Stimulated activated CD4-positive, alpha-beta T cell treated with anti-CD3 and anti-CD28 coated beads, Interleukin-12 subunit alpha, Interleukin-12 subunit beta, amount 100 ng/mL, for 48 hours (primary cell): ENCODE results near the gene TBCD.
"Not testable (repeated sequence)": the region's sequence is repeated elsewhere in the genome, so short reads cannot be mapped to it uniquely, and the experiment has no call there.

Experiments used
- DNase-seq, 3 donors: peaks; one replicate each; pipeline ENCODE4 v3.0.0-alpha.2; 2020; ENCODE audit warnings: low read depth in 2 of 3, low spot score in 1 of 3

Gene TBCD

DNA sequence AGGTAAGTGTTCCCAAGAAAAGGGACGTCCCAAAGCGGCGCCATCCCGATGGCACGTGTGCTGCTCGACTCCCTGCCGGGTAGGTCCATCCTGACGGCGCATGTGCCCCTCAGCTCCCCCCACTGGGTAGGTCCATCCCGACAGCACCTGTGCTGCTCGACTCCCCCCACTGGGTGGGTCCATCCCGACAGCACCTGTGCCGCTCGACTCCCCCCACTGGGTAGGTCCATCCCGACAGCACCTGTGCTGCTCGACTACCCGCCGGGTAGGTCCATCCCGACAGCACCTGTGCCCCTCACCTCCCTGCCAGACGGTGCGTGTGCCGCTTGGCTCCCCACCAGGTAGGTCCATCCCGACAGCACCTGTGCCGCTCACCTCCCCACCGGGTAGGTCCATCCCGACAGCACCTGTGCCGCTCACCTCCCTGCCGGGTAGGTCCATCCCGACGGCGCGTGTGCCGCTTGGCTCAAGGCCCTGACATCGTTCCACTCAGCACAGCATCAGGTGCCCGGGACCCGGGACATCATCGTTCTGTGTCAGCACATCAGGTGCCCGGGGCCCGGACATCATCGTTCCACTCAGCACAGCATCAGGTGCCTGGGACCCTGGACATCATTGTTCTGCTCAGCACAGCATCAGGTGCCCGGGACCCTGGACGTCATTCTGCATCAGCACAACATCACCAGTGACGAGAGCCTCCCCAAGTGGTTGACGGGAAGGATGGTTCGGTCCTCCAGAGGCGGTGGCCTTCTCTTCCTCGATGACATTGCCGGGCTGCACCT is 22.2 kb upstream of the TBCD start:
- no peak for DNase-seq

DNA sequence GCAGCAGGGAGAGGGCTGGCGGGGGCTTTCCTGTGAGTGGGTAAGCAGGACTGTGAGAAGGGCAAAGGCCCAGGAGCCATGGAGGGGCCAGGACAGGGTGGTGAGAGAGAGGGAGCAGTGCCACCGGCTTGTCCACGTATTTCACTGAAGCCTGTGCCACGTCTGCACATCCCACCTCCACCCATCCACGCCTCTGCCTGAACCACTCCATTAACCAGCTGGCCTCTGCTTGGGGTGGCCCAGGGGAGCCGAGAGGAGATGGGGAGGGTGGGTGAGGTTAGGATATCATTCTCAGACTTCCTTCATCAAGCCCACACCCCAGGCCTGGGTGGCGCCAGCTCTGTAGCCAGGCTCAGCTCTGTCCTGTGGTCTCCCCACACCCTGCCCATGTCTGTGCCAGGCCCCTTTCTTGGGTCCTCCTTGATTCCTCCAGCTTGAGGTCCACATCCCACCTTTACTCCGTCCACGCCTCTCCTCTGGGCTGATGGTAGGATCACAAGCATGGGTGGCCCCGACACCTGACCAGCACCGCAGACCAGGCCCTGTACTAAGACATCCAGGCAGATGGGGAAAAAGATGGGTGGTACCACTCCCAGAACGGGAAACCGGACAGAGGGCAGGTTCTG is 19.6 kb upstream of the TBCD start:
- no peak for DNase-seq

DNA sequence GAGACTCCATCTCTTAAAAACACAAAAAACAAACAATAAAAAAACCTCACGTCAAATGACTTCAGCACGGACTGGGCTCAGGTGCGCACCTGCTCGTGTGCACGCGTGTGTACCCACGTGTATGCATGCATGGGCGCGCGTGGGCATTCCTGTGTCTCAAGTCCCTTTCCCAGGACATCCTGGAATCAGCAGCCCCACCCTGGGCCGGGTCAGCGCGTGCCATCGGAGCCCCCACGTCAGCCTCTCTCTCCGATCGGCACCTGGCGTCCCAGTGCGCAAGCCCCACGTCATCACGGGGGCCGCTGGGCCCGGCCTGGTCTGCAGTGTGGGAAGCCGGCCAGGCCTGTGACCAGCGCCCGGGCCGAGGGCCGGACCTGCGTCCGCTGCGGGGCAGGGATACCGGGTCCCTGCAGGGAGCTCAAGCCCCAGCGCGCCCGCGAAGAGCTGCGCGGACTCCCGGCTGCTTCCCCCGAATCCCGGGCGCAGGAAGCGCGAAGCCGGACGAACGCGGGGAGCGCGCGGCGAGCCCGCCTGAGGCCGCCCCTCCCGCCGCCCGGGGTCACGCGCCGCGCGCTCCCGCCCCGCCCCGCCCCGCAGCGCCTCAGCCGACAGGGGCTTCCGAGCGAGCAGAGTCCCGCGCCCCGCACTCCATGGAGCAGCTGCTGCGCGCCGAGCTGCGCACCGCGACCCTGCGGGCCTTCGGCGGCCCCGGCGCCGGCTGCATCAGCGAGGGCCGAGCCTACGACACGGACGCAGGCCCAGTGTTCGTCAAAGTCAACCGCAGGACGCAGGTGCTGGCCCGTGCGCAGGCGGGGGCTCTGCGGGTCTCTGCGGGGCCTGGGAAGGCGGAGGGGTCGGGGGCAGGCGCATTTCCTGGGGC is 16.6 kb upstream of the TBCD start, which contains the start of gene FN3K:
TSS of gene FN3K (plus strand) at position 629 of the 880 bp plus-strand sequence. CDS start at position 651, 22 bp downstream.
- no peak for DNase-seq

DNA sequence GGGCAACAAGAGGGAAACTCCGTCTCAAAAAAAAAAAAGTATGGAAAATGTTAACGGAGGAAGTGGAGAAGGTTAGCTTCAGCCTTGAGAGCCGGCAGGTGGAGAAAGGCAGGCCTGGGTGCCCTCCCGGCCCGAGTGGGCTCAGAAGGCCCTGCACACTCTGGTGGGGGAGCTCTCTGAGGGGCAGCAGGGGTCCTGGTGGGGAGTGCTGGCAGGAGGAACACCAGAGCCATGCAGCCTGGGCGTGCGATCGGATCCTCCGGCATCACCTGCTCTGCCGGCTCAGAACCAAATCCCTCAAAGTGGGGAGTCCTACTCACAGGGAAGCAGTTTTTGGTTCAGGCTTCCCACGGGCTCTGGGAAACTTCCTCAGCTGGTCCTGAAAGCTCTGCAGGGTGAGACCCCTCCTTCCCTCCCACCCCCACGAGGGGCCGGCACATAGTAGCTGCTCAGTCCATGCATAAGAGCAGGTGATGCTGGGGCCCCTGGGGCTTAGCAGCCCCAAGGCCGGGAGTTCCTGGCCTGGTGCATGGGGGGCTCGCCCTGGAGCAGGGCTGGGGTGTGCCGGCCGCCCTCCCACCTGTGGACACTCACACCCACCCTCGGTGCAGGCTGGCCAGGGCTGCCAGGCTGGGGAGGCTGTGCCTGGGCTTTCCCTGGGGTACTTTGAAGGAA is 15.2 kb upstream of the TBCD start:
- DNase-seq: no peak

DNA sequence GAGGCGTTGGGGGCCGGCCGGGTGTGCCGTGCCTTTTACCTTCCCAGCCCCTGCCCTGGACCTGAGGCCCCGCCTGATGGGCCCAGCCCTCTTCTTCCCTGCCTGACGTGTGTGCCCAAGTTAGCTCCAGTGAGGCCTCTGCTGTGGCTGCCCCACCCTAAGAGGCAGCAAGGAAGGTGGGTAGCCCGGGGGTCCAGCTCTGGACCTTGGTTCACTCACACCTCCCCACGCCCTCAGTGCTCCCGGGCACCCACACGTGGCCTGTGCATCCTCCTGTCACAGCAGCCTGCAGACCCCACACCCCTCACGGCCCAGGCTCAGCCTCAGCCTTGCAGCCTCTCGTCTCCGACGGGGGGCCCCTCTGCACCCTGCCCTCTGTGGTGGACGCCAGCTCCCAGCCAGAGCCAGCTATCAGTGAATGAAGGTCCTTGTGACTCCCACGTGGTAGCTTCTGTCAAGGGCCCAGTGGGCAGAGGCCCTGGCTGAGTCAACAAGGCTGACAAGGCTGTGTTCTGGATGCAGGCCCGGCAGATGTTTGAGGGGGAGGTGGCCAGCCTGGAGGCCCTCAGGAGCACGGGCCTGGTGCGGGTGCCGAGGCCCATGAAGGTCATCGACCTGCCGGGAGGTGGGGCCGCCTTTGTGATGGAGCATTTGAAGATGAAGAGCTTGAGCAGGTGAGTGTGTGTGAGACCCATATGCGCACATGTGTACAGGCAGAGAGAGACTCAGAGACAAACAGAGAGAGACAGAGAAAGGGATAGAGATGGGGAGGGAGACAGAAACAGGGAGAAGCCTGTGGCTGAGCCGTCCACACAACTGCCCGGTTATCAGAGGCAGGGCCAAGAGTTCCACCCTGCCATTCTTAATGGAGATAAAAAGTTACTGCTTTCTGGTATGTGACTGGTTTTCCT is 13.6 kb upstream of the TBCD start:
- DNase-seq: no peak

DNA sequence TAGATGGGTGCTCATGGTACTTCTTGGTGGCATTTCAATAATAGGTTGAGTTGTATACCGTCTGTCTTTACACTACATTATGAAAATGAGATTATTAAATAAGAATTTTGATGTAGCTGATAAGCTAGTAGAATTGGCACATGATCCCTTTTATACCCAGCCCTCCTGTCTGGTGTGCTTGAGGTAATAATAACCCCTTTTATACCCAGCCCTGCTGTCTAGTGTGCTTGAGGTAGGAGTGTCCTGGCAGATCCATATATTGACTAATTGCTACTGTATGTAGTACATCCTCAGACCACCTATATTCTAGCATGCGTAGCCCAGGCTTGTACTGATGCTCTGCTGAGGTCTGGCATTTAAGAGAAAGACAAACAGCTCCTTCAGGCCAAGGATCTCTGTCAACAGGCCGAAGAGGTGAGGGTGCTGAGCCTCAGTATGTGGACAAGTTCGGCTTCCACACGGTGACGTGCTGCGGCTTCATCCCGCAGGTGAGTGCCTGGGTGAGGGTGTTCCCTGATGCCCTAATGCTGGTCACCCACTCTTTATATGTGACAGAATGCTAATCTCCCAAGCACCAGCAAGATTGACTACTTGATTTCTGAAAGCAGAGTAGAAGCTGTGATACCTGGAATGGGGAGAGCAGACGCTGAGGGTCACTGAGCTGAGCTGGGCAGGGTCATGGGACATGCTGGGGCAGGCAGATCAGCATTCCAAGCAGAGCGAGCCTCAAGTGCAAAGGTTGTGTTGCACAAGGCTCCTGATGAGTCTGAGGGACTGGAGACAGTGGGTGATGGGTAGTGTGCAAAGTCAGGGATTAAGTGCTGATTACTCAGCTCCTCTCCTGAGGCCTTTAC is 10.7 kb upstream of the TBCD start:
- DNase-seq: no peak

DNA sequence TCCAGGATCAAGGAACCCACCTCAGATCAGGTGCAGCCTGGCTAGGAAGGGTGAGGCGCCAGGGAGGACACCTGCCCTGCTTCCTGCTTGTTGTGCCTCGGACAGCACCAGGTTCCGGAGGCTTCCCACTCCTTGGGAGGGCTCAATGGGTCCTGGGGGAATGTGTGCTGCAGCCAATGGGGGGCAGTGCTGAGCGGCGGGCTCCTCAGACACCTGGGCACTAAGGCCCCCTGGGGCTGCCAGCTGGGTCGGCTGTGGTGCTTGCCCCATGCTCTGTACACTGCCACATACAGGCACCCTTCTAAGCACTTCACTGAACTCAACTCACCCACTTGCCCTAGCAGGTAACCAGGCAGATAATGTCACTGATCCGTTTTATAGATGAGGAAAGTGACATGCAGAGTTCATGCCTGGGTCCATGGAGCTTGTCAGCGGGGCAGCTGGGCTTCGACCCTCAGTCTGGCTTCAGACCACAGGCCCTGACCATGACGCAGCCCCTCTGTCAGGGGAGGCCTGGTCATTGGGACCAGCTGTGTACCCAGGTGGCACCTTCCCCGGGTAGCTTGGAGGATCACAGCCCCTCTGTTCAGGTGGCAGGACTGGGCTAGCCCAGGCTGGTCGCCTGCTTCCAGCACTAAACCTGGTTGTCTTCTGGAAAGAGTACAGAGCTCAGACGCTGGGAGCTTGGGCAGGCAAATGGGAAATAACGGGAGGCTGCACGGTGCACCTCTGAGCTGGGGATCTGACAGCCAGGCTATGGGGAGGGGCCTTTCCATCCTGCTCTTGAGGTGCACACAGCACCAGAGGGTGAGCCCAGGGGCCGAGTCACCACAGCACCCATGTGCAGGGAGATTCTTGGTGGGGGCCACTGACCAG is 8.3 kb upstream of the TBCD start:
- DNase-seq: no peak

DNA sequence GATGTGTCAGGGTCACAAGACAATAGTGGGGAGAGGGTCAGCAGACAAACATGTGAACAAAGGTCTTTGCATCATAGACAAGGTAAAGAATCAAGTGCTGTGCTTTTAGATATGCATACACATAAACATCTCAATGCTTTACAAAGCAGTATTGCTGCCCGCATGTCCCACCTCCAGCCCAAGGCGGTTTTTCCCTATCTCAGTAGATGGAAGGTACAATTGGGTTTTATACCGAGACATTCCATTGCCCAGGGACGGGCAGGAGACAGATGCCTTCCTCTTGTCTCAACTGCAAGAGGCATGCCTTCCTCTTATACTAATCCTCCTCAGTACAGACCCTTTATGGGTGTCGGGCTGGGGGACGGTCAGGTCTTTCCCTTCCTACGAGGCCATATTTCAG is 7.1 kb upstream of the TBCD start:
- DNase-seq: not testable (repeated sequence)

DNA sequence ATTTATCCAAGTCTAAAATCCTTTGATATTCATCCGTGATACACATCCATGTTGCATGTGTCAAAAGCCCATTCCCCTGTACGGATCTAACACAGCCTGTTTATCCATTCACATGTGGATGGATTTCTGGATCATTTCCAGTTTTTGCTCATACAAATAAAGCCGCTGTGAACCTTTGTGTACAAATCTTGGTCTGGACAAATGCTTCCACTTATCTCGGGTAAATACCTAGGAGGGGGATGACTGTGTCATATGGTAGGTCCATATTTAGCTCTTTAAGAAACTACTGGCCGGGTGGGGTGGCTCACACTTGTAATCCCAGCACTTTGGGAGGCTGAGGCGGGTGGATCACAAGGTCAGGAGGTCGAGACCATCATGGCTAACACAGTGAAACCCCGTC is 6.3 kb upstream of the TBCD start:
- no peak for DNase-seq

DNA sequence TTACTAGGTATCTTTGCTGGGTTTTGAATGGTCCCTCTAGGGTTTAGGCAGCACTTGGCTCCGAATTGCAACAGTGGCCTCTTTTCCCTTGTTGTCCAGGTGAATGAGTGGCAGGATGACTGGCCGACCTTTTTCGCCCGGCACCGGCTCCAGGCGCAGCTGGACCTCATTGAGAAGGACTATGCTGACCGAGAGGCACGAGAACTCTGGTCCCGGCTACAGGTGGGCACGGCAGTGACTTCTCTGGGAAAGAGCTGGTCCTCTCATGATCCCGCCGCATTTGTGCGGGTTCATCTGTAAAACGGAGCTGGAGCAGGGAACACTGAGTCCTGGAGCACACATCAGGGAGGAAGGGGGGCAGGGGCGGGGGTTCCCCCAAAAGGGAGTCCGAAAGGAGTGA is 3.1 kb upstream of the TBCD start:
- no peak for DNase-seq

DNA sequence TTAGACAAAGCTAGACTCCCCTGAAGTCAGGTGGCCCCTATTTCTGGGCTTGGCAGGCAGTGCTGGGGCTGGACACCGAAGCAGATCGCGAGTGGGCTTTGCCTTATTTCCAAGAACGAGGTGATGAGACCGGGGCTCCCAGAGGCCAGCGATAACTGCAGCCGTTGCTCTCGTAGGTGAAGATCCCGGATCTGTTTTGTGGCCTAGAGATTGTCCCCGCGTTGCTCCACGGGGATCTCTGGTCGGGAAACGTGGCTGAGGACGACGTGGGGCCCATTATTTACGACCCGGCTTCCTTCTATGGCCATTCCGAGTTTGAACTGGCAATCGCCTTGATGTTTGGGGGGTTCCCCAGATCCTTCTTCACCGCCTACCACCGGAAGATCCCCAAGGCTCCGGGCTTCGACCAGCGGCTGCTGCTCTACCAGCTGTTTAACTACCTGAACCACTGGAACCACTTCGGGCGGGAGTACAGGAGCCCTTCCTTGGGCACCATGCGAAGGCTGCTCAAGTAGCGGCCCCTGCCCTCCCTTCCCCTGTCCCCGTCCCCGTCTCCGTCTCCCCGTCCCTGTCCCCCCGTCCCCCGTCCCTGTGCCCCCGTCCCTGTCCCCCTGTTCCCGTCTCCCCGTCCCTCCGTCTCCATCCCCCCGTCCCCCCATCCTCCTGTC is 1.5 kb upstream of the TBCD start:
- DNase-seq: no peak

DNA sequence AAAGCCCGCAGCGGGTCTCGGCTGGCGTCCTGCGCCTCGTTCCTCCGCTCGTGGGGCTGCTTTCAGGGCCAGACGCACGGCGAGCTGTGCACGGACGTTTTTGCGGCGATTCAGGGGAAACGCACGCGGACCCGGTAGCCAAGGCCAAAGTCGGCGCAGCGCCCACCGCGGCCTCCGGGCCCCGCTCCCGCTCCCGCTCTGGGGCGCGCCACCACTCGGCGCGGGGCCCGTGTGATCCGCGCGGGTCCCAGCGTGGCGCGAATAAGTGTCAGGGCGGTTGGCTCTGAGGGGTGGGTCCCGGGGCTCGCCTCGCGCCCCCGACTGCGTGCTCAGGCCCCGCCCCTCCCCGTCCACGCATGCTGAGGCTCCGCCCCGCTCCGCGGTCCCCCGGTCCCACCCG is 694 bp upstream of the TBCD start:
- no peak for DNase-seq

DNA sequence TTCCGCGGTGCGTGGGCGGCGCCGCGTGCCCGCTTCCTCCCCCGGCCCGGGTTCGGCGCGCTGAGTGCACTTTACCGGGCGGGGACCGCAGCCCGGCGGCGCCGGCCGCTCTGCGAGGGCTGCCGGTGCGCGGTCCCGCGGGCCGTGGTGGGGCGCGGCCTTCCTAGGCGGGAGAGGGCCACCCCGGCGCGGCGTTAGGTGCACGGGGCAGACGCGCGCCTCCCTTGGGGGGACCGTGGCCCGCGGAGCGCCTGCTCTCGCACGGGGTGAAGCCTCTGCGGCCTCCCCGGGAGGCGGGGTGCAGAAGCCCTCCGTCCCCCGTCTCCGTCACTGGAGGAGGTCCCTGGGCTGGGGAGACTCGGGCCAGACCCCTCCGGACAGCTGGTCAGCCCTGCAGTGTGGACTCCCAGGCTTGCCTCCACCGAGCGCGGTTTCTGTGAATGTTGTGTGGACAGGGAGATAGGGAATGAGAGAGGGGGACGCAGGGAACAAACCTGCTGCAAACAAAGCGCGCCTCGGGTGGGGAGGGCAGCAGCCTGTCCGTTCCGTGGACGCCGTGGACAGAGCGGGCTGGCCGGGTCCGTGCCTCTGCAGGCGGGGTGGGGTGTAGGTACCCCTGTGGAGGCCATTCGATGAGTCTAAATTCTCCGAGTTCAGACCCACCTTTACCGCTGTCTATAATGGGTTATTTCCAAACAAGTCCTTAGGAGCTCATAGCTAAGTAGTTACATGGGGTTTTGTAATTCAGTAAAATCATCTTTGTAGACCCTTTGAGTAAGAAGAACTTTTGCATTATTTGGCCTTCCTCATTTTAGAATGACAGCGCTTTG is 721 bp downstream of the TBCD start:
- no peak for DNase-seq

DNA sequence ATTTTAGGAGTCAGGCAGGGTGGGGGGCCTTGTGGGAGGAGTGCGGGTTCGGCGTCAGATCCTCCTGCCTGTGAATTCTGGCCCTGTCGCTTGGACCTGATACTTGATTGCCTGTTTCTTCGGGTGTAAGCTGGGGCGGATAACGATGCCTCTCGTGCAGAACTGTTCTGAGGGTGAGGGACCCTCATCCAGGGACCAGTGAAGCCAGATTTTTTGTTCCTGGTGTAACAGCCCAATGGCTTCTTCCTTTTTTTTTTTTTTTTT is 1.3 kb downstream of the TBCD start:
- DNase-seq: no peak

DNA sequence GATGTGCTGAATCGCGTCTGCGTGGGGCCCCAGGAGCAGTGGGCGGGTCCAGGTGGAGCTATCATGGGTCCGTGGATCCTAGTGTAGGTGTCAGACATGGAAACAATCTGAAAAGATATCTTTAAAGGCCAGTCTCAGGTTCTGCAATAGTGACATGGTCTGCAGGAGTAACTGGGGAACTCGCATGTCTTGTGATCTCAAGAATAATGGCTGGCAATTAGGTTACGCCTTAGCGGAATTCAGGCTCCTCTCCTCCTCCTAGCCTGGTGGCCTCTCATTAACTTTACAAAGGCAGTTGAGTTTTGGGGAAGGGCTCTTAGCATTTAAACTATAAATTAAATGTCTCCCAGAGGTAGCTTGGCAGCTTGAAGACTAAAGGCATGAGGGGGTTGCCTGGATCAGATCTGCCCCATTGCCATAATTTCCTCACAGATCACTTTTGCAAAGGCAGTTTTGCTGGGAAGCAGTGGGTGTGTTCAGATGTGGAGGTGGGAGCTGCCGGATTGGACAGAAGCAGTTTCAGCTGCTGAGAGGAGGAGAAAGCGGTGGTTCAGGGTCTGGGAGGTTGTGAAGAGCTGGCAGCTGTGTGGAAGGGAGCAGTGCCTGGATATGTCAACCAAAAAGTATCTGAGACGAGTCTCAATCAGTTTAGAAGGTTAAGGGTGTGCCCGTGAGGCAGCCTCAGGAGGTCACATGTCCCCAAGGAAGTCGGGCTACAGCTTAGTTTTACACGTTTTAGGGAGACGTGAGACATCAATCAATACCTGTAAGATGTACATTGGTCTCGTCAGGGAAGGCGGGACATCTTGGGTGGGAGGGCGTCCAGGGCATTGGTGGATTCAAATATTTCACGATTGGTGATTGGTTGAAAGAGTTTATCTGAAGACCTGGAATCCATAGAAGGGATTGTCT is 2.7 kb downstream of the TBCD start:
- DNase-seq: no peak

DNA sequence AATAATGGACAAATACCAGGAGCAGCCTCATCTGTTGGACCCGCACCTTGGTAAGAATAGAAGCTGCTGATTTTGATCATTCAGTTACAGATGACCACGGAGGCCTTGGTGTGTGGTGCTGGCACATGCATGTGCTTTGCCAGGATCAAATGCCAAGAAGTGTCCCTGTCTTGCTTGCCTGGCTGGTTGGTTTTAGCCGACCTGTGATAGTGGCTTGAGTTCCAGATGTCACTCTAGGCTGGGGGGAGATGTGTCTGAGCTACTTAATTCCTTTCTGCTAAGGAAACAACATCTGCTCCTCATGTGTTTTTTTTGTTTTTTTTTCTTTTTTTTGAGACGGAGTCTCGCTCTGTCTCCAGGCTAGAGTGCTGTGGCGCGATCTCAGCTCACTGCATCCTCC is 4.3 kb downstream of the TBCD start:
- no peak for DNase-seq
